MM.1S (cell line): Measurements from ENCODE around the gene DCDC2C.

ENCODE experiments used
- DNase-seq: peaks from one replicate; pipeline ENCODE4 v3.0.0-alpha.2; 2015
- H2AFZ ChIP-seq: fragments of 300-600 bp; sonication (generic); 2 replicates; pipeline ENCODE4 v1.6.0; 2016; ENCODE audit warnings: antibody characterized with exemption, low read length
- H3F3A ChIP-seq: fragments of 300-600 bp; sonication (generic); 2 replicates; pipeline ENCODE4 v1.6.1; 2016; ENCODE audit warnings: mild to moderate bottlenecking, antibody characterized with exemption, low read length, moderate library complexity, mixed read lengths; ENCODE audit not compliant: insufficient read depth
- H3K27ac ChIP-seq: fragments of 300-600 bp; sonication (generic); 2 replicates; pipeline ENCODE4 v1.5.1; 2016; ENCODE audit warnings: mild to moderate bottlenecking, low read length
- H3K27me3 ChIP-seq: fragments of 300-600 bp; sonication (generic); replicated peaks from 2 replicates; pipeline ENCODE4 v1.6.0; 2016; ENCODE audit warnings: low read length; ENCODE audit not compliant: insufficient read depth
- H3K36me3 ChIP-seq: fragments of 300-600 bp; sonication (generic); replicated peaks from 2 replicates; pipeline ENCODE4 v1.6.1; 2016; ENCODE audit warnings: mild to moderate bottlenecking, low read length, mixed read lengths; ENCODE audit not compliant: insufficient read depth
- H3K4me1 ChIP-seq: fragments of 300-600 bp; sonication (generic); 2 replicates; pipeline ENCODE4 v1.6.1; 2016; ENCODE audit warnings: low read length, mixed read lengths
- H3K4me2 ChIP-seq: fragments of 300-600 bp; sonication (generic); 2 replicates; pipeline ENCODE4 v1.6.0; 2016; ENCODE audit warnings: low read depth, low read length
- H3K4me3 ChIP-seq: fragments of 300-600 bp; sonication (generic); 2 replicates; pipeline ENCODE4 v1.5.1; 2016; ENCODE audit warnings: low read length, mixed read lengths
- H3K79me2 ChIP-seq: fragments of 300-600 bp; sonication (generic); 2 replicates; pipeline ENCODE4 v1.6.1; 2016; ENCODE audit warnings: mixed run types, low read length, mixed read lengths
- H3K9ac ChIP-seq: fragments of 300-600 bp; sonication (generic); 2 replicates; pipeline ENCODE4 v1.6.1; 2016; ENCODE audit warnings: low read length, mixed read lengths
- H3K9me2 ChIP-seq: fragments of 300-600 bp; sonication (generic); replicated peaks from 2 replicates; pipeline ENCODE4 v1.6.1; 2016; ENCODE audit warnings: mild to moderate bottlenecking, low read length, mixed read lengths; ENCODE audit not compliant: insufficient read depth
- H3K9me3 ChIP-seq: fragments of 300-600 bp; sonication (generic); replicated peaks from 2 replicates; pipeline ENCODE4 v1.6.1; 2016; ENCODE audit warnings: mild to moderate bottlenecking, low read length, mixed read lengths; ENCODE audit not compliant: insufficient read depth
- H4K20me1 ChIP-seq: fragments of 300-600 bp; sonication (generic); 2 replicates; pipeline ENCODE4 v1.6.1; 2016; ENCODE audit warnings: mild to moderate bottlenecking, low read length, moderate library complexity, mixed read lengths; ENCODE audit not compliant: insufficient read depth
- EZH2 ChIP-seq: fragments of 300-600 bp; sonication (generic); optimal IDR thresholded peaks from 2 replicates; pipeline ENCODE3; 2017; ENCODE audit warnings: low read depth, mild to moderate bottlenecking, antibody characterized with exemption, low read length, mixed read lengths
- EZH2phosphoT487 ChIP-seq: fragments of 300-600 bp; sonication (generic); IDR thresholded peaks from 2 replicates; pipeline ENCODE4 v1.6.1; 2018; ENCODE audit warnings: antibody characterized with exemption, low read length
- TF ChIP-seq, protein P1 (sequence below): fragments of 300-600 bp; sonication (generic); IDR thresholded peaks from 2 replicates; pipeline ENCODE4 v1.5.1; 2016; ENCODE audit warnings: antibody characterized with exemption, low read length, mixed read lengths

Gene DCDC2C

DNA sequence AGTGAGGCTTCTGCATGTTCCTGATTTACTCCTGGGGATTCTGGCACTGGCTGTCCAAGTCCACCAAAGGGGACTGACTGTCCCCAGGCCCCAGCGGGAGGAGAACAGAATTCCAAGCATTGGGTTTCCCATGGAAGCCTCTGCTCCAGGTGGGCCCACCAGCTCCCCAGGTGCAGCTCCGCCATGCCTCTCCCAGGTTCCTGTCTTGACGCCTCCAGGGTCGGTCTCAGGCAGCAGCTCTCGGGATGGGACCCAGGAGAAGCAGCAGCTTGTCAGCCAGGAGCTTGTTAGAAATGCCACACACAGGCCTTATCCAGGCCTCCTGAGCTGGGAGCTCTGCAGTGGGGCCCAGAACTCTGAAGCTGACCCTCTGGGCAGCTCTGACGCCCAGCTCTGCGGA lies 47.9 kb downstream of the DCDC2C start:
- no peak overlapping the region for H3K4me3 ChIP-seq
- H3K4me2 ChIP-seq: no peak overlapping the region
- H3K36me3 ChIP-seq: no peaks in the 10 kb centered on the region
- no peaks in the 10 kb centered on the region for H3K9me3 ChIP-seq
- no peaks in the 10 kb centered on the region for H3K79me2 ChIP-seq
- TF ChIP-seq EZH2phosphoT487: no peak
- TF ChIP-seq, protein P1, sequence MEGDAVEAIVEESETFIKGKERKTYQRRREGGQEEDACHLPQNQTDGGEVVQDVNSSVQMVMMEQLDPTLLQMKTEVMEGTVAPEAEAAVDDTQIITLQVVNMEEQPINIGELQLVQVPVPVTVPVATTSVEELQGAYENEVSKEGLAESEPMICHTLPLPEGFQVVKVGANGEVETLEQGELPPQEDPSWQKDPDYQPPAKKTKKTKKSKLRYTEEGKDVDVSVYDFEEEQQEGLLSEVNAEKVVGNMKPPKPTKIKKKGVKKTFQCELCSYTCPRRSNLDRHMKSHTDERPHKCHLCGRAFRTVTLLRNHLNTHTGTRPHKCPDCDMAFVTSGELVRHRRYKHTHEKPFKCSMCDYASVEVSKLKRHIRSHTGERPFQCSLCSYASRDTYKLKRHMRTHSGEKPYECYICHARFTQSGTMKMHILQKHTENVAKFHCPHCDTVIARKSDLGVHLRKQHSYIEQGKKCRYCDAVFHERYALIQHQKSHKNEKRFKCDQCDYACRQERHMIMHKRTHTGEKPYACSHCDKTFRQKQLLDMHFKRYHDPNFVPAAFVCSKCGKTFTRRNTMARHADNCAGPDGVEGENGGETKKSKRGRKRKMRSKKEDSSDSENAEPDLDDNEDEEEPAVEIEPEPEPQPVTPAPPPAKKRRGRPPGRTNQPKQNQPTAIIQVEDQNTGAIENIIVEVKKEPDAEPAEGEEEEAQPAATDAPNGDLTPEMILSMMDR: no peak
- TF ChIP-seq EZH2: no peak
- H3F3A ChIP-seq: no peaks in the 10 kb centered on the region
- no peaks in the 10 kb centered on the region for H3K4me1 ChIP-seq
- no peak overlapping the region for H2AFZ ChIP-seq
- H3K9ac ChIP-seq: no peak overlapping the region
- no peaks in the 10 kb centered on the region for H3K9me2 ChIP-seq
- no peak for DNase-seq
- no peak overlapping the region for H3K27ac ChIP-seq
- H3K27me3 ChIP-seq: no peaks in the 10 kb centered on the region
- H4K20me1 ChIP-seq: no peaks in the 10 kb centered on the region

DNA sequence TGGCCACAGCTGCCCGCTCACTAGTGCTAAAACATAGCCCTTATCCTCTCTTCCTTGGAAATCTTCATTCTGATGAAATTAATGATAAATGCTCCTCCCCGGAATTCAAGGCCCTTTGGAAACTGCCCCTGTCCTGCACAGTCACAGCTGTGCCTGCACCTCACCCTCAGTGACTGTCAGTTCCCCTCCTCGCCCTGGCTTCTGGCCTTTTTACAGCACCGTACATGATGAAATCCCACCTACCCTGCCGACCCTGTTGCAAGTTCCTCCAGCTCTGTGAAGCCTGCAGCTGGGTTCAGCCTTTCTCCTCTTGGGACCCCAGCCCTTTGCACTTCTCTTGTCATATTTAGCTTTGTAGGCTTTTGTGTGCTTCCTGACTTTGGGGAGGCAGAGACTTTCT lies 48.4 kb downstream of the DCDC2C start:
- no peaks in the 10 kb centered on the region for H4K20me1 ChIP-seq
- DNase-seq: no peak
- no peak overlapping the region for H3K4me3 ChIP-seq
- no peaks in the 10 kb centered on the region for H3K4me1 ChIP-seq
- no peaks in the 10 kb centered on the region for H3K27me3 ChIP-seq
- H3K9me3 ChIP-seq: no peaks in the 10 kb centered on the region
- no peak for TF ChIP-seq EZH2phosphoT487
- no peak for TF ChIP-seq EZH2
- TF ChIP-seq, protein P1: no peak
- no peaks in the 10 kb centered on the region for H3K9me2 ChIP-seq
- H2AFZ ChIP-seq: no peak overlapping the region
- H3K4me2 ChIP-seq: no peak overlapping the region
- H3K36me3 ChIP-seq: no peaks in the 10 kb centered on the region
- H3F3A ChIP-seq: no peaks in the 10 kb centered on the region
- no peaks in the 10 kb centered on the region for H3K79me2 ChIP-seq
- no peak overlapping the region for H3K9ac ChIP-seq
- H3K27ac ChIP-seq: no peak overlapping the region

DNA sequence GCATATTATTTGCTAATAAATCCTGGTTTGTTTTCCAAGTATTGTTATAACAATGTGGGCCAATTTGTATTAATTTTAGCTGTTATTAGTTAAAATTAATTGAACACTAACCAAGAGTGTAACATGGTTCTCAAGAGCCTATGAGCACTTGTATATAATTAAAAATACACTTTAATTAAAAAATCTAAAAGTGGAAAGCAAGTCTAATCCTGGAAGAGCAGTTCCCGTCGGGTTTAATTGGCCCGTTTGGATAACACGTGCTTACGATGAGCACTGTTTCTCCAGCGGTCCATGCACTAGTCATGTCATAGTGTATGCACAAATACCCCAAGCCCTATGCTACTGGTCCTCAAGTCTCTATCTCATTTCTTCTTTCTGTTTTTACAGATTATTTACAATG lies 49.0 kb downstream of the DCDC2C start:
- Histone ChIP-seq H3K36me3 (no peaks in the 10 kb centered on the region), H4K20me1 (no peaks in the 10 kb centered on the region), H3K4me2 (no peak overlapping the region), H3K27me3 (no peaks in the 10 kb centered on the region), H3K4me3 (no peak overlapping the region), H2AFZ (no peak overlapping the region), H3K4me1 (no peaks in the 10 kb centered on the region), H3K27ac (no peak overlapping the region), H3F3A (no peaks in the 10 kb centered on the region), H3K79me2 (no peaks in the 10 kb centered on the region), H3K9ac (no peak overlapping the region), H3K9me3 (no peaks in the 10 kb centered on the region), H3K9me2 (no peaks in the 10 kb centered on the region)
- TF ChIP-seq EZH2: no peak
- no peak for TF ChIP-seq EZH2phosphoT487
- TF ChIP-seq, protein P1: no peak
- DNase-seq: no peak

DNA sequence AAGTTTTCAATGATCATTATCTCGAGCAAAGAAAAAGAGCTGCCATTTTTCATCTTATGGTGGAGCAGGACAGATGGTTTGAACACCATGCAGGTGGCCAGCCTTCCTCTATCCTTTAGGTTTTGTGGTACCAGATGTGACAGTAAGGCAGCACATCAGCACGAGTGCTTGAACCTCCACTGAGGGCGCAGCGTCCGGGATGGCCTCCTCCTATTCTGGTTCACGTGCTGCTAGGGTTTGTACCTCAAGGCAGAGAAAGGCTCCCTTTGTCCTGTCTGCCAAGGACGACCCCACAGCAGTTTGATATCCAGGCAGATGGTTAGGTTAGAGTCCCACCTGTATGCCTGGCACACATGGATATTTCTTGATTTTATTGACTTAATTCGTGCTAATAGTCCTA lies 50.2 kb downstream of the DCDC2C start:
- TF ChIP-seq EZH2phosphoT487: no peak
- no peak for TF ChIP-seq EZH2
- TF ChIP-seq, protein P1: no peak
- Histone ChIP-seq H3K9me3 (no peaks in the 10 kb centered on the region), H3K36me3 (no peaks in the 10 kb centered on the region), H3K27me3 (no peaks in the 10 kb centered on the region), H3K9ac (no peak overlapping the region), H4K20me1 (no peaks in the 10 kb centered on the region), H3F3A (no peaks in the 10 kb centered on the region), H3K27ac (no peak overlapping the region), H3K4me3 (no peak overlapping the region), H2AFZ (no peak overlapping the region), H3K4me2 (no peak overlapping the region), H3K4me1 (no peaks in the 10 kb centered on the region), H3K79me2 (no peaks in the 10 kb centered on the region), H3K9me2 (no peaks in the 10 kb centered on the region)
- no peak for DNase-seq
